Common myeloid progenitor, CD34-positive (primary cell): ENCODE measurements around the gene GPC5.

ENCODE experiments used
- CTCF ChIA-PET: fragments of 350-600 bp; sonication (Branson Sonifier 250); formaldehyde crosslinking; loops from one replicate; lab custom pipeline; 2021; ENCODE audit warnings: antibody characterized with exemption; lab: Charles Lee
- POLR2A ChIA-PET: fragments of 350-600 bp; sonication (Branson Sonifier 250); formaldehyde crosslinking; loops from one replicate; lab custom pipeline; 2021; ENCODE audit warnings: antibody characterized with exemption; lab: Charles Lee
- DNase-seq, 3 donors: peaks; one replicate each; pipeline versions ENCODE4 v3.0.0 to v3.0.0-alpha.2; 2013
- H3K27ac ChIP-seq, 2 experiments: 1 replicate in 1 of 2; 2 replicates in 1 of 2; pipeline ENCODE4 v1.7.0; 2013; ENCODE audit warnings: inconsistent platforms in 2 of 2, low read length in 2 of 2, mild to moderate bottlenecking in 2 of 2, low read depth in 1 of 2, moderate library complexity in 1 of 2; ENCODE audit not compliant: severe bottlenecking in 2 of 2, insufficient read depth in 1 of 2, poor library complexity in 1 of 2
- H3K27me3 ChIP-seq, 5 experiments: replicated peaks in 2 of 5; 1 replicate in 3 of 5; 2 replicates in 2 of 5; pipeline versions ENCODE4 v1.6.1 to v1.7.0; 2013; ENCODE audit warnings: low read length in 4 of 5, mild to moderate bottlenecking in 2 of 5, moderate library complexity in 2 of 5, inconsistent platforms in 1 of 5; ENCODE audit not compliant: insufficient read depth in 5 of 5, control insufficient read depth in 4 of 5
- H3K36me3 ChIP-seq, 4 experiments: 1 replicate in 2 of 4; 2 replicates in 2 of 4; pipeline versions ENCODE4 v1.6.1 to v1.7.0; 2013; ENCODE audit warnings: low read length in 3 of 4, control low read depth in 1 of 4, mild to moderate bottlenecking in 1 of 4; ENCODE audit not compliant: control insufficient read depth in 4 of 4, insufficient read depth in 4 of 4
- H3K4me1 ChIP-seq, 4 experiments: 1 replicate in 3 of 4; 2 replicates in 1 of 4; pipeline versions ENCODE4 v1.6.1 to v1.7.1; 2013; ENCODE audit warnings: low read length in 3 of 4, mild to moderate bottlenecking in 3 of 4, control low read depth in 1 of 4, inconsistent platforms in 1 of 4, moderate library complexity in 1 of 4; ENCODE audit not compliant: control insufficient read depth in 4 of 4, insufficient read depth in 4 of 4; ENCODE audit errors: control extremely low read depth in 1 of 4
- H3K4me3 ChIP-seq, 7 experiments: 1 replicate in 4 of 7; 2 replicates in 3 of 7; pipeline versions ENCODE4 v1.5.1 to v1.7.0; 2013; ENCODE audit warnings: mild to moderate bottlenecking in 7 of 7, low read length in 6 of 7, moderate library complexity in 6 of 7, inconsistent platforms in 2 of 7, low read depth in 2 of 7, control low read depth in 1 of 7; ENCODE audit not compliant: insufficient read depth in 4 of 7, control insufficient read depth in 1 of 7; ENCODE audit errors: extremely low read depth in 1 of 7
- H3K9me3 ChIP-seq, 5 experiments: 1 replicate in 4 of 5; 2 replicates in 1 of 5; pipeline versions ENCODE4 v1.6.1 to v1.7.1; 2013; ENCODE audit warnings: low read length in 4 of 5, mild to moderate bottlenecking in 2 of 5, inconsistent platforms in 1 of 5, low read depth in 1 of 5, moderate library complexity in 1 of 5; ENCODE audit not compliant: control insufficient read depth in 4 of 5, insufficient read depth in 2 of 5; ENCODE audit errors: control extremely low read depth in 1 of 5
- WGBS: methylation state at CpG from one replicate; pipeline ENCODE4 v1.1.5; 2013; ENCODE audit not compliant: insufficient coverage; 5-methylcytosine and 5-hydroxymethylcytosine counted together

GPC5 gene

DNA sequence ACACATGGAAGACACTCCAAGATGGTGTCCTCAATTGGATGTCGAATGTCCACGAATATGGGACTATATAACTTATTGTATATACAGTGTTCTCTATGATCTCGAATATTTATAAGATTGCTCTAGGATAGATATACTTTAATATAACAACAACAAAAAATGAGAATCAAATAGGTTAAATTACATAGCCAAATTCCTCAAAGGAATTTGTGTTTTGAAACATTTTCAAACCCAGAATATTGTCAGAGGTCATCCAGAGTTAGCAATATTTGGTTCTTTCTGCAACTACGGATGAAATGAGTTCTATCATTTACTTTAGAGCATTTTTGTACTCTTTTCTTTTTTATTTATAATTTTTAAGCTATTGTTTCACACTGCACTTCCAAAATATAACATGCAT is 857.8 kb downstream of the GPC5 start:
- Histone ChIP-seq H3K36me3 (no peaks in the 10 kb centered on the region), H3K9me3 (no peaks in the 10 kb centered on the region), H3K27ac (no peak overlapping the region), H3K4me1 (no peaks in the 10 kb centered on the region), H3K27me3 (no peaks in the 10 kb centered on the region), H3K4me3 (no peak overlapping the region)
- DNase-seq, result no peak
- WGBS, result no CpG with 5 or more reads among the region's 4 CpGs
- CTCF ChIA-PET, result no interaction called here
- POLR2A ChIA-PET, result no interaction called here

DNA sequence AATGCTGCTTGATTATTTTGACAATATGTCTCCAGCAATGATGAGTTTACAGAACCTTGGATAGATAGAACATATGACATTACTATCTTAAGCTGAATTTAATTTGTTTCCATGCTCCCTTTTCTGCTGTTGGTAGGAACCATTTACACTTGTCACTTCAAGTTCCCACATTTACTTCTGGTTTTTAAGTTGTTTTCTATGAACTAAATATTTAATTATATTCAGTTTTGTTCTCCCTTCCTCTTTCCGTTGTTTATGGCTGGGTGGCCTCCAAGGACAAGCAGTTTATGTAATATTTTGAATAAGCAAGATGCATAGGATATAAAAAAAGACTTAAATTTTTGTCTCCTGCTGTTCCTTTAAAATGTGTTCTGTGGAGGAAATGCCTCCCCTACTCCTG is 860.6 kb downstream of the GPC5 start:
- H3K4me1 ChIP-seq, result no peaks in the 10 kb centered on the region
- no CpG with 5 or more reads among the region's 1 CpG for WGBS
- H3K27ac ChIP-seq, result no peak overlapping the region
- no peak for DNase-seq
- H3K4me3 ChIP-seq, result no peak overlapping the region
- CTCF ChIA-PET, result no interaction called here
- H3K9me3 ChIP-seq, result no peaks in the 10 kb centered on the region
- POLR2A ChIA-PET, result no interaction called here
- no peaks in the 10 kb centered on the region for H3K27me3 ChIP-seq
- H3K36me3 ChIP-seq, result no peaks in the 10 kb centered on the region

DNA sequence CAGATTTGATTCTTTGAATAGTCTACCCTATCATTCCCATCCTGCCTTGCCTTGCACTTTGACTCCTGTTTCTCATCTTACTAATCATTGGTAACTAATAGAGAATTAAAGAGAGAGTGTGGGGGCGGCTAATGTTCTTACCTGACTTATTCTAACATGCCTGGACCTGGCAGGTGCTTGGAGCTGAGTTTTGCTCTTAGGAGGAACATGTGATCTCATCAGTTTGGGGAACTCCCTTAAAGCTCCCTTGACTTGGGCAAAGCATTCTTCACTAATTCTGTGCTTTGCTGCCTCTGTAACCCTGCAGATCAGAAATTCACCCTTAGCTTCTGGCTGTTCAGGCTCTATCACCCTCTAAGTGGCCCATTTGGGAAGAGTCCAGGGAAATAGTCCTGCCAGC is 861.1 kb downstream of the GPC5 start:
- POLR2A ChIA-PET, result no interaction called here
- Histone ChIP-seq H3K27ac (no peak overlapping the region), H3K36me3 (no peaks in the 10 kb centered on the region), H3K27me3 (no peaks in the 10 kb centered on the region), H3K9me3 (no peaks in the 10 kb centered on the region), H3K4me1 (no peaks in the 10 kb centered on the region), H3K4me3 (no peak overlapping the region)
- DNase-seq, result no peak
- WGBS, result no CpG with 5 or more reads among the region's 1 CpG
- CTCF ChIA-PET, result no interaction called here

DNA sequence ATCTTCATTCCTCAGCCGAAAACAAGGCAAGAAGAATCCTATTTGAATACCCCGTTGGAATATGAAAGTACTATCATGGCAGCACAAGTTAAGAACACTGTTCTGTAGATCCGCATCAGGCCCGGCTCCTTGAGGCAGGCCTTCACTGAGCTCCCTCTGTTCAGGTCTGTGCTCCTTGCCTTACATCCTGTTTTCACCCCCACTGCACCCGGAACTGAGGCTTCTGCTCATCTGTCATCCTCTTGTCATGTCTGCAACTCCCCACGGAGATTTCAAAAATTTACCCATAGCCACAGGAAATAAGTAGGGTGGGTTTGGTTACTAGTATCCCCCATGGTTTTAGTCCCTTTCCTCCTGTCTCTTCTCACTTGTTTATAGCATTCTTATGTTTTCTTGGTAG is 861.9 kb downstream of the GPC5 start:
- Histone ChIP-seq H3K4me3 (no peak overlapping the region), H3K27ac (no peak overlapping the region), H3K36me3 (no peaks in the 10 kb centered on the region), H3K9me3 (no peaks in the 10 kb centered on the region), H3K4me1 (no peaks in the 10 kb centered on the region), H3K27me3 (no peaks in the 10 kb centered on the region)
- no peak for DNase-seq
- POLR2A ChIA-PET, result no interaction called here
- CTCF ChIA-PET, result no interaction called here
- WGBS, result 93% methylated on average over 4 of the region's 6 CpGs

DNA sequence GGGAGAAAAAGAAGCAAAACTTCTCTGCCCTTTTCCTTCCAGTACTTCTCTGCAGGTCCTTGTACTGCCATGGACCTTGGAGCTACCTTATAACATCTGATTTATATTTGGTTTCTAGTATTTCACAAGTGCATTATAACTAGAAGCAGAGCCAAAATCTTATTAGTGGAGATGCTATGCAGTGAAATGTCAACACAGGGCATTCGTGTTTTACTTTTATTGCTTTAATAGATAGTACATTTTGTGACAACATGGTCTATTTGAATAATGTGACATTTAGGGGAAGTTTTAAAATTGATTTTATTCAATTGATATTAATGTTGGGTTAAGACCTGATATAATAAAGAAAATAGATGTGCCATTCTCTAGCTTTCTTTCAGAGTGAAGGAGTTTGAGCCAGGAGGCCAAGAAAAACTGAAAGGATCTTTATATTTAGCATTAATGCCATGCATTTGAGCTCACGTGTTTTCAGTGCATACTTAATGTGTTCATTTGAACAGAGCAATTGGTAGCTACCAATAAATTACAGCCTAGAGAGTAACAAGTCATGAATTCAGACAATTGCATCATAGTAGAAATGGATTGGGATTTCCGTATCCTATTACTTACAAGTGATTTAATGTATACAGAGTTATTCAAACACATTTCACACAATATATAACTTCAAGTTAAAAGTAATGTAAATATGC is 863.8 kb downstream of the GPC5 start:
- Histone ChIP-seq H3K9me3 (no peaks in the 10 kb centered on the region), H3K27me3 (no peaks in the 10 kb centered on the region), H3K4me3 (no peak overlapping the region), H3K4me1 (no peaks in the 10 kb centered on the region), H3K36me3 (no peaks in the 10 kb centered on the region), H3K27ac (no peak overlapping the region)
- ChIA-PET CTCF (no interaction called here), POLR2A (no interaction called here)
- no CpG with 5 or more reads among the region's 3 CpGs for WGBS
- no peak for DNase-seq

DNA sequence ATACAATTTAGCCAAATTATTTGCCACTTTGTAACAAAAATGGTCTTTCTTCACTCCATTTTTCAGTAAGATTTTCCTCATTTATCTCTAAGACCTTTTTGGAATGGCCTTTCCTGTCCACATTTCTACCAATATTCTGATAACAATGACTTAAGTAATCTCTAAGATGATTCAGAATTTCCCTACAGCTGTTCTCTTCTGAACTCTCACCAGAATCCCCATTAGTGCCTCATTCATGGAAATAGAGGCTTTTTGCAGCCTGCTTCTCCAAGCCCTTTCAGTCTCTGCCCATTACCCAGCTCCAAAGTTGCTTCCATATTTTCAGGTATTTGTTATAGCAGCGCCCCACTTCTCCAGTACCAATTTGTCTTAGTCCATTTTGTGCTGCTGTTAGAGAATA is 867.0 kb downstream of the GPC5 start:
- H3K4me1 ChIP-seq, result no peaks in the 10 kb centered on the region
- no CpG with 5 or more reads among the region's 1 CpG for WGBS
- no peak overlapping the region for H3K4me3 ChIP-seq
- POLR2A ChIA-PET, result no interaction called here
- CTCF ChIA-PET, result no interaction called here
- DNase-seq, result no peak
- H3K27ac ChIP-seq, result no peak overlapping the region
- no peaks in the 10 kb centered on the region for H3K27me3 ChIP-seq
- no peaks in the 10 kb centered on the region for H3K36me3 ChIP-seq
- no peaks in the 10 kb centered on the region for H3K9me3 ChIP-seq

DNA sequence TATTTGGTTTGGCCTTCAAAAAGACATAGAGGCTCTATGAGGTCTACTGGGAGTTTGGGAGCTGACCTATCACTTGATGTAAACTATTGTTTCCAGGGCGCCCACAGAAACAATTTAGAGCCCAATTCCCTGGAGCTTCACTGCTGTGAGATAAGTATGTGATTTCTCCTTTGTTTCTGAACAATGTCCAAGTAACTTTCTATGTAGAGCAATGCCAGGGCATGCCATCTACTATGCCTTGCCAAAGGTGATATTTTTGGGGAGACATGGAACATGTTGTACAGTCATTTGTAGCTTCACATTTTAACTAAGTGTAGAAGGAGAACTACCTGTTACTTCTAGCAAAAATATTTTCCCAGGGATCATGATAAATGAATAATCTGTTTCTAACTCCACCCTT is 872.6 kb downstream of the GPC5 start:
- Histone ChIP-seq H3K27me3 (no peaks in the 10 kb centered on the region), H3K27ac (no peak overlapping the region), H3K9me3 (no peaks in the 10 kb centered on the region), H3K4me3 (no peak overlapping the region), H3K4me1 (no peaks in the 10 kb centered on the region), H3K36me3 (no peaks in the 10 kb centered on the region)
- WGBS, result no CpG with 5 or more reads among the region's 1 CpG
- DNase-seq, result no peak
- ChIA-PET POLR2A (no interaction called here), CTCF (interaction anchor here (0.6 kb wide), 1 partner anchor 195 kb away, joined by 3 read pairs; no protein-coding TSS in a partner anchor)
